Thyroid gland (tissue), 4 donors: ENCODE measurements around the gene IZUMO4.

ENCODE experiments used
- CTCF ChIP-seq, 6 experiments: fragments of 200-600 bp in 3 of 6; fragments of 450-650 bp in 3 of 6; sonication (generic) in 3 of 6; IDR thresholded peaks; one replicate each; pipeline ENCODE4 v1.5.1; 2016 to 2019; ENCODE audit warnings: antibody characterized with exemption in 6 of 6, mild to moderate bottlenecking in 2 of 6, inconsistent platforms in 1 of 6, moderate library complexity in 1 of 6
- POLR2A ChIP-seq, 2 donors: fragments of 450-650 bp; IDR thresholded peaks; one replicate each; pipeline ENCODE4 v1.6.1; 2017; ENCODE audit warnings: antibody characterized with exemption in 2 of 2, mild to moderate bottlenecking in 2 of 2, moderate library complexity in 1 of 2

- TF ChIP-seq CTCF (IDR thresholded peaks at IDR 0.05): no peak
- TF ChIP-seq POLR2A (IDR thresholded peaks at IDR 0.05): no peak
Measured at GRCh38 chr19:2145831-2146241, 49.1 kb downstream of the IZUMO4 start.
